Prostate gland (tissue), 2 donors: ENCODE data around the gene FMN2.

Experiments used
- CTCF ChIP-seq, 4 experiments: fragments of 200-600 bp in 2 of 4; fragments of 450-650 bp in 2 of 4; sonication (generic) in 2 of 4; IDR thresholded peaks; 1 replicate in 3 of 4; 2 replicates in 1 of 4; pipeline ENCODE4 v1.5.1; 2016 to 2019; ENCODE audit warnings: antibody characterized with exemption in 4 of 4, mild to moderate bottlenecking in 2 of 4, moderate library complexity in 2 of 4
- POLR2A ChIP-seq: fragments of 450-650 bp; IDR thresholded peaks from one replicate; pipeline ENCODE4 v1.6.1; 2016; ENCODE audit warnings: antibody characterized with exemption, mild to moderate bottlenecking
- POLR2AphosphoS5 ChIP-seq: sonication (generic); formaldehyde crosslinking; IDR thresholded peaks from one replicate; pipeline ENCODE4 v1.6.1; 2017; ENCODE audit warnings: antibody characterized with exemption

GRCh38 chr1:240344918-240345317 is 253.2 kb downstream of the FMN2 start:
- TF ChIP-seq CTCF (IDR thresholded peaks at IDR 0.05) (no peak), POLR2A (no peak), POLR2AphosphoS5 (no peak)
